ENCODE results near the gene BID.

DNA sequence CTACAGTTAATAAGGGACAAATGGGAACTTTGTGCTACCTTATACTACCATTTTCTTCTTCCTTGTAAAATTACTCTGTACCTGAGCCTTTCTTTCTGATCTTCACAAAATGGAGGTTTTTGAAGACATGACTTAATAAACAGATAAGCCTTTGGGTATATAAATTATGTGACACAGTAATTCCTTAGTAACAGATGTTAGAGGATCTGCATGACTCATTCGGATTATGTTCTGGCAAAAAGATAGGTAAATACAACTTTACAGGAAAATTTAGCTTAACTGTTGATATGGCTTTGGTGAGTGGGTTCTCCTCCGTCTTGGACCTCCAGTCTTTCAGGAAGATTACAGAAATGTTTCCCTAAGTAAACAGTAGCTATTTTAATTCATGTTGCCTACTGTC lies 61.8 kb downstream of the BID start:
- TF ChIP-seq, protein P1, sequence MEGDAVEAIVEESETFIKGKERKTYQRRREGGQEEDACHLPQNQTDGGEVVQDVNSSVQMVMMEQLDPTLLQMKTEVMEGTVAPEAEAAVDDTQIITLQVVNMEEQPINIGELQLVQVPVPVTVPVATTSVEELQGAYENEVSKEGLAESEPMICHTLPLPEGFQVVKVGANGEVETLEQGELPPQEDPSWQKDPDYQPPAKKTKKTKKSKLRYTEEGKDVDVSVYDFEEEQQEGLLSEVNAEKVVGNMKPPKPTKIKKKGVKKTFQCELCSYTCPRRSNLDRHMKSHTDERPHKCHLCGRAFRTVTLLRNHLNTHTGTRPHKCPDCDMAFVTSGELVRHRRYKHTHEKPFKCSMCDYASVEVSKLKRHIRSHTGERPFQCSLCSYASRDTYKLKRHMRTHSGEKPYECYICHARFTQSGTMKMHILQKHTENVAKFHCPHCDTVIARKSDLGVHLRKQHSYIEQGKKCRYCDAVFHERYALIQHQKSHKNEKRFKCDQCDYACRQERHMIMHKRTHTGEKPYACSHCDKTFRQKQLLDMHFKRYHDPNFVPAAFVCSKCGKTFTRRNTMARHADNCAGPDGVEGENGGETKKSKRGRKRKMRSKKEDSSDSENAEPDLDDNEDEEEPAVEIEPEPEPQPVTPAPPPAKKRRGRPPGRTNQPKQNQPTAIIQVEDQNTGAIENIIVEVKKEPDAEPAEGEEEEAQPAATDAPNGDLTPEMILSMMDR (IDR thresholded peaks at IDR 0.05; ENCODE audit: low read length), result no peak
- no peak for TF ChIP-seq EZH2 (IDR thresholded peaks at IDR 0.05; ENCODE audit: borderline replicate concordance, low read length)
